H1 (cell line): Measurements from ENCODE around the gene C9orf152. TPM values are rescaled to one million over a fixed set of nuclear protein-coding genes. Genes with fewer than 3 reads are reported as not detected.

Experiments
- SIN3A ChIP-seq, 2 experiments: IDR thresholded peaks in 1 of 2; conservative IDR thresholded peaks in 1 of 2; 2 replicates each; pipeline ENCODE4 v1.6.1; 2011 to 2012; ENCODE audit warnings: low read length in 2 of 2, improper control_type of control experiment in 1 of 2, low read depth in 1 of 2, mild to moderate bottlenecking in 1 of 2
- polyA plus RNA-seq, 7 experiments: library from polyadenylated mRNA; depleted of rRNA in 3 of 7; stranded (reverse) in 5 of 7; unstranded in 2 of 7; fragments of >200 nt in 5 of 7; fragments of 200-250 nt in 2 of 7; gene quantifications; 1 replicate in 5 of 7; 2 replicates in 1 of 7; 4 replicates in 1 of 7; pipeline versions ENCODE4 v1.2.1 to v1.2.3, GENCODE V29; 2011 to 2013; ENCODE audit warnings: missing spikeins in 2 of 7, mixed read lengths in 2 of 7
- total RNA-seq: library from RNA; stranded (reverse); fragmentation: NEBNext Ultra II Directional; extraction: Animal tissue kit (Norgen Biotek cat#: 25700); gene quantifications from 2 replicates; pipeline ENCODE4 v1.2.1, GENCODE V29; 2021

Gene C9orf152
- total and polyA plus RNA-seq, 2 of the 8 experiments (the other 6 are each of a cell fraction or from before 2014, with no cell fraction given) = not detected

- no peak for TF ChIP-seq SIN3A (conservative IDR thresholded peaks at IDR 0.05 in 1 of 2, IDR thresholded peaks at IDR 0.05 in 1 of 2; ENCODE audit: low read depth in 1 of 2, low read length in 2 of 2)
These were observed 12.8 kb upstream of the C9orf152 start (continued) for GRCh38 chr9:110220809-110221208.
